HCT116 (cell line): ENCODE data around the gene NPPB.

Experiments
- EZH2 ChIP-seq: fragments of 200-600 bp; sonication (generic); IDR thresholded peaks from 2 replicates; pipeline ENCODE4 v1.6.1; 2017; ENCODE audit warnings: antibody characterized with exemption, mixed run types
- POLR2A ChIP-seq: IDR thresholded peaks from 2 replicates; pipeline ENCODE4 v1.7.0; 2011; ENCODE audit warnings: borderline replicate concordance; ENCODE audit not compliant: insufficient read depth, insufficient read length; ENCODE audit errors: extremely low read depth
- RAD21 ChIP-seq: IDR thresholded peaks from 2 replicates; pipeline ENCODE4 v1.6.1; 2012; ENCODE audit warnings: low read depth, mild to moderate bottlenecking

DNA sequence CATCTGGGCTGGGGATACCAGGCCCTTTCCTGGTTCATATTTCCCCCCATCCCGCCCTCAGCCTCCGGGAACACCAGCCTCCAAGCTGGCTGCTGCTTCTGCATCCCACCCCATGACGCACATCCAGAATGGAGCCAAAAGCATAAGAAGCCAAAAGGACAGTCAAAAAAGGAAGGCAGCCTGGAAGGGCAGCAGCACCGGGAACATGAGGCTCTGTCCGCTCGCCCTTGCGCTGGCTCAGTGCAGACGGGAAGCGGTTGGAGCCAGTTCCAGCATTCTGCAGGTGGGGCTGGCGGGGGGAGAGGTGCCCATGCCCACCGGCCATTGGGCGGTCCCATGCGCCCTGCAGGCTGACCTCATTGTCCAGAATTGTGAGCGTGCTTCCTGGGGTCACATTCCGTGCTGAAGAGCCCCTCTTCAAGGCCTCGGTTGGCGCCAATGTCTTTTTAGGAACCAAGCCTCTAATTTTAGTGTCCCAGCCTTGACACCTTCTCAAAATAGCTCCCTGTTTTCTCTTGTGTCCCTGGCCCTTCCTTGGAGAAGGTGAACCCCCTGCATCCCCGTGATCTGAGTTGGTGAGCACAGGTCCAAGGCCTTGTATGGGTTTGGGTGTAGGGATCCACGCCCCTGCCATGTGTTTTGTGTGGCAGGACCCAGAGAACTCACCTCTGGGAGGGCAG is 28.4 kb upstream of the NPPB start:
- no peak for TF ChIP-seq RAD21
- no peak for TF ChIP-seq EZH2
- TF ChIP-seq POLR2A: no peak
